Activated naive CD8-positive, alpha-beta T cell treated with anti-CD3 and anti-CD28 coated beads for 36 hours (primary cell): ENCODE results near the gene SLC4A11. TPM values are rescaled to one million over a fixed set of nuclear protein-coding genes. Genes with fewer than 3 reads are reported as not detected.
"Not testable (repeated sequence)": the region's sequence is repeated elsewhere in the genome, so short reads cannot be mapped to it uniquely, and the experiment has no call there.

ENCODE experiments used
- DNase-seq: peaks from one replicate; pipeline ENCODE4 v3.0.0; 2021
- H3K27ac Mint-ChIP-seq: one replicate; pipeline ENCODE4 v1.8.0; 2022; ENCODE audit warnings: mild to moderate bottlenecking, moderate library complexity, mixed read lengths
- H3K27me3 Mint-ChIP-seq: one replicate; pipeline ENCODE4 v1.8.0; 2022; ENCODE audit warnings: mild to moderate bottlenecking, mixed read lengths
- H3K36me3 Mint-ChIP-seq: one replicate; pipeline ENCODE4 v1.8.0; 2021; ENCODE audit warnings: mild to moderate bottlenecking, mixed read lengths
- H3K4me1 Mint-ChIP-seq: one replicate; pipeline ENCODE4 v1.8.0; 2021; ENCODE audit warnings: mixed read lengths
- H3K4me3 Mint-ChIP-seq: one replicate; pipeline ENCODE4 v1.8.0; 2022; ENCODE audit warnings: mild to moderate bottlenecking, moderate library complexity, mixed read lengths
- H3K9me3 Mint-ChIP-seq: one replicate; pipeline ENCODE4 v1.8.0; 2022; ENCODE audit warnings: mixed read lengths
- total RNA-seq, 2 experiments: library from RNA; stranded (reverse); gene quantifications; one replicate each; pipeline ENCODE4 v1.2.3, GENCODE V29; 2021

SLC4A11 gene
- total RNA-seq, 2 experiments from 2014 or later: 1.8 to 2.9 TPM

DNA sequence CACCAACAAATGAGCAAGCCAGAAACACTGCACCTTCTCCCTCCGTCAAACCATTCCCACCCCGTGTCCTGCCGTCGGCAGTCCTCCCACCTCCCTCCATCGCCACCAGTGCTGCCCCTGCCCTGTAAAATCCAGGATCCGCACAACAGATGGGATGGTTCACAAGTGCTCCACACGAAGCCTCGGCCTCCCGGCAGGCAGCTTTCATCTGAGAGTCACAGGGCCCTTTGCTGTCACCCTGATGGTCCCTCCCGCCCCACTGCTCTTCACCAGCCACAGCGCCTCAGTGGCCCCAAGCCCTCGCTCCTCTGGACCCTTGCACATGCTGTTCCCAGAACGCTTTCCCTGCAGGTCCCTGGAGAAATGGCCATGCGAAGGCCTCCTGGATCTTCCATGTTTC, 12.1 kb downstream of the SLC4A11 start:
- H3K9me3 Mint-ChIP-seq: no peaks in the 10 kb centered on the region
- no peaks in the 10 kb centered on the region for H3K27me3 Mint-ChIP-seq
- H3K4me3 Mint-ChIP-seq: no peak overlapping the region
- H3K27ac Mint-ChIP-seq: no peak overlapping the region
- no peaks in the 10 kb centered on the region for H3K36me3 Mint-ChIP-seq
- DNase-seq: no peak
- H3K4me1 Mint-ChIP-seq: peaks cover 14% of the 10 kb centered on the region

DNA sequence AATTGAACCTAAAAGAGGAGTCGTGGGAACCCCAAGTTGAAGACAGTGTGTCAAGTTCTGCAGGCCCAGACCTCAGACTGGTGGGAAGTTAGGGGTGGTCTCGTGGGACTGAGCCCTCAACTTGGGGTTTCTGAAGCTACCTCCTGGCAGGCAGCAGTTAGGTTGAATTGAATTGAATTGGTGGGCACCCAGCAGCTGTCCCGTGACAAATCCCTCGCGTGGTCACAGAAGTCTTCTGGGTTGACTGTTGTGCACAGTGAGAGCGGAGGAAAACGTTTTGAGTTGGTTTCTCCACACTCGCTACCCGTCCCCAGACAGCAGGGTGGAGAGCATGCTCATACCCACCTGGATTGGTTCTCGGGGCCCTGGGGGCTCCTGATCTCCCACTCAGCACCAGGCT, 12.9 kb downstream of the SLC4A11 start:
- Mint-ChIP-seq H3K27ac (no peak overlapping the region), H3K27me3 (no peaks in the 10 kb centered on the region), H3K36me3 (peaks cover 4% of the 10 kb centered on the region), H3K4me1 (peaks cover 17% of the 10 kb centered on the region), H3K9me3 (no peaks in the 10 kb centered on the region), H3K4me3 (no peak overlapping the region)
- no peak for DNase-seq

DNA sequence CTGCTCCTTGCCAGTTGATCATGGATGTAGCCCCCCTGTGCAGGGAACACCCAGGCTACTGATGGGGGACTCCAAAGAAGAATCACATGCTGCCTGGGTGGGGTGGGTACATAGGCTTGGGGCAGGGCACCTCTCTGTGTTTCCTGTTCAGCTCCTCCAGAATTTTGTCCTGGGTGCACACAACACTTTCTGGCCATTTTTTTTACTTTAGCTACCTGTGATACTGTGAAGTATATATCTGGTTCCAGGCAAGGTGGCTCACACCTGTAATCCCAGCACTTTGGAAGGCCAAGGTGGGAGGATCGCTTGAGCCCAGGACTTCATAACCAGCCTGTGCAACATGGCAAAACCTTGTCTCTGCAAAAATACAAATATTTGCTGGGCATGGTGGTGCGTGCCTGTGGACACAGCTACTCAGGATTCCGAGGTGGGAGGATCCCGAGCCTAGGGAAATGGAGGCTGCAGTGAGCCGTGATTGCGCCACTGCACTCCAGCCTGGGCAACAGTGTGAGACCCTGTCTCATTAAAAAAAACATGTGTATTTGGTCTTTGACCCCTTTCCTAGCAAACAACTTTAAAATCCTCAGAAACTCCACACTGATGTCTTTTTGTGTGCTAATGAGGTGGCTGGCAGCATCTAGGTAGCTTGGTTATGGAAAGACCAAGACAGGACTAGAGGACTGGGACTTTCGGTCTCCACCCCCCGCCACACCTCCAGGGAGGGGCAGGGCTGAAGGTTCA, 14.1 kb downstream of the SLC4A11 start:
- peaks cover 11% of the 10 kb centered on the region for H3K36me3 Mint-ChIP-seq
- H3K9me3 Mint-ChIP-seq: no peaks in the 10 kb centered on the region
- H3K27me3 Mint-ChIP-seq: no peaks in the 10 kb centered on the region
- H3K4me3 Mint-ChIP-seq: no peak overlapping the region
- DNase-seq: no peak
- peaks cover 17% of the 10 kb centered on the region for H3K4me1 Mint-ChIP-seq
- H3K27ac Mint-ChIP-seq: no peak overlapping the region

DNA sequence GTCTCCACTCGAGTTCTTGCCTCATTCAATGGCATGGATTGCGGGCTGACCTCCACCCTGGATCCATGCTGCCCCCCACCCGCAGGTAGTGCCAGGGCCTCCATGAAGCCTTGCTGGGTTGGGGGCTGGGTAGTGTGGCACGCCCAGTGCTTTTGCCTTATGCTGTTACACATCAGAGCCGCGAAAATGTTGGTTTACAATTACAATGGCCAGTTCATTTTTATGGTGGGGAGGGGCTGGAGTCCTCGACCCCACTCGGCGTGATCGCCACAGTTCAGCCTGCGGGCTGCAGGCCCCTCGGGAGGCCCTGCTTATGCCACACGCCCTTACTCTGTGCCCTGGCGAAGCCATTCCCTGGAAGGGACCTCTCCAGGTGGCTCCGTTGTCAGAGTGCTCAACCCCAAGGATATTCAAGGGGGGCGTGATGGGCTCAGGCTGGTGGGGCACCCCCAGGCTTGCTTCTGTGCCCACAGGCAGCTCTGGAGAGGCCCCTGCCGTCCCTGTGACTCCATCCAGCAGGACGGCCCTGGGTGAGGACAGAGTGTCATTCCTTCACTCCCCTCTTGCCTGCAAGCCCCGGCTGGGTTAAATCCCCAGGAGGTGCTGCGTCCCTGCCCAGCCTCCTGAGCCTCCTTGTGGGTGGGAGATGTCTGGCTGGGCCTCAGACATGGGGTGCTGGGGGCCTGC, 14.9 kb downstream of the SLC4A11 start:
- peaks cover 11% of the 10 kb centered on the region for H3K36me3 Mint-ChIP-seq
- DNase-seq: no peak
- no peaks in the 10 kb centered on the region for H3K9me3 Mint-ChIP-seq
- H3K4me3 Mint-ChIP-seq: no peak overlapping the region
- peaks cover 17% of the 10 kb centered on the region for H3K4me1 Mint-ChIP-seq
- no peak overlapping the region for H3K27ac Mint-ChIP-seq
- no peaks in the 10 kb centered on the region for H3K27me3 Mint-ChIP-seq

DNA sequence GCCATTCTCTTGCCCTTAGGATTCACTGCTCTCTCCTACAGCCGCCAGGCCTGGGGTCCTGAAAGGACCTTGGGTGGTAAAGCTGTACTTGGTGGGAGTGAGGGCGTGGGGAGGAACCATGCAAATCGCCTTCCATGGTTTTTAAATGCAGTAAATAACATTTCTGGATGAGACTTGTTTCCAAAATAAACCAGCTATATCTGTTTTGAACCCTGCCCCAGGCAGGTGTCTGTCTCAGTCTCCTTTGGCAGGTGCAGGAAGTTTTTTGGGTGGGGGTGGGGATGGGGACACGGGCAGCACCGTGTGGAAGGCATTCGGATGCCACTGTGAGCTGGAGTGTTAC, 15.4 kb downstream of the SLC4A11 start:
- Mint-ChIP-seq H3K4me1 (peaks cover 17% of the 10 kb centered on the region), H3K9me3 (no peaks in the 10 kb centered on the region), H3K4me3 (no peak overlapping the region), H3K36me3 (peaks cover 11% of the 10 kb centered on the region), H3K27ac (no peak overlapping the region), H3K27me3 (no peaks in the 10 kb centered on the region)
- DNase-seq: no peak

DNA sequence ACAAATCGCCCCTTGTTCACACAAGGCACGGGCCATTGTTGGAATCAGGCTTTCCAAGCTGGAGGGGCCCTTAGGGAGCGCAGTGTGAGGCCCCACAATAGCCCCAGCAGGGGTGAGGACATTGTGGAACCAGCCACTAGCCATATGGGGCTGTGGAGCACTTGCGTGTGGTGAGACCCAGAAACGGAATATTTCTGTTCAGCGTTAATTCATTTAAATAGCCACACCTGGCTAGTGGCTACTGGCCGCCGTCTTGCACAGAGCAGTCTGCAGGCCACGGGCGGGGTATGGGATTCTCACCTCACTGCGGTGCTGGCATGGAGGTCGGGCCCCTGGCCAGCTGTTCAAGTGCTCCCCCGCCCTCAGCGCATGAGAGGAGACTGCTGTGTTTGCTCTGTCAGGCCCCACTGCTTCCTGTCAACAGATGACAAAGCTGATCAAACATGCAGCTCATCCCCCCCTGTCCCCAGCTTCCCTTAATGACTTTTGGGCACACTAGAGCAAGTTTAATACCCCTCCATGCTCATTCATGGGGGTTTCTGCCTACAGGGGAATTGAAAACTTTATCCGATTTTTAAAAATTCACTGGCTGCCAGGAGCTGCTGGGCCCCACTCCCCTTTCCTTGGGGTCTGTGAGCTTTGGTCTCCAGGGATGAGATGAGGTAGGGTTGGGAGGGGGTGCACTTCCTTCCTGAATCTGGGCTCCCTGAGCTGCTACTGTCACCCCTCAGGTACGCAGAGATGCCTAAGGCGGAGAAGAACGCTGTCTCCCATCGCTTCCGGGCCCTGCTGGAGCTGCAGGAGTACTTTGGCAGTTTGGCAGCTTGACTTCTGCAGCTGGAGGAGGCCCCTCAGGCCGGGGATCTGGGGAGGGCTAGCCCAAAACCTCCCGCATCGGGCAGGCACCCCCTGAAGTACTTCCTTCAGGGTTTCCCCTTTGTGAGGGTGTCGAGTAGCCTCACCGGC, 16.1 kb downstream of the SLC4A11 start:
- peaks cover 11% of the 10 kb centered on the region for H3K36me3 Mint-ChIP-seq
- H3K4me3 Mint-ChIP-seq: no peak overlapping the region
- H3K27me3 Mint-ChIP-seq: no peaks in the 10 kb centered on the region
- H3K4me1 Mint-ChIP-seq: peaks cover 17% of the 10 kb centered on the region
- DNase-seq: peak; percentile 36
- no peak overlapping the region for H3K27ac Mint-ChIP-seq
- H3K9me3 Mint-ChIP-seq: no peaks in the 10 kb centered on the region

DNA sequence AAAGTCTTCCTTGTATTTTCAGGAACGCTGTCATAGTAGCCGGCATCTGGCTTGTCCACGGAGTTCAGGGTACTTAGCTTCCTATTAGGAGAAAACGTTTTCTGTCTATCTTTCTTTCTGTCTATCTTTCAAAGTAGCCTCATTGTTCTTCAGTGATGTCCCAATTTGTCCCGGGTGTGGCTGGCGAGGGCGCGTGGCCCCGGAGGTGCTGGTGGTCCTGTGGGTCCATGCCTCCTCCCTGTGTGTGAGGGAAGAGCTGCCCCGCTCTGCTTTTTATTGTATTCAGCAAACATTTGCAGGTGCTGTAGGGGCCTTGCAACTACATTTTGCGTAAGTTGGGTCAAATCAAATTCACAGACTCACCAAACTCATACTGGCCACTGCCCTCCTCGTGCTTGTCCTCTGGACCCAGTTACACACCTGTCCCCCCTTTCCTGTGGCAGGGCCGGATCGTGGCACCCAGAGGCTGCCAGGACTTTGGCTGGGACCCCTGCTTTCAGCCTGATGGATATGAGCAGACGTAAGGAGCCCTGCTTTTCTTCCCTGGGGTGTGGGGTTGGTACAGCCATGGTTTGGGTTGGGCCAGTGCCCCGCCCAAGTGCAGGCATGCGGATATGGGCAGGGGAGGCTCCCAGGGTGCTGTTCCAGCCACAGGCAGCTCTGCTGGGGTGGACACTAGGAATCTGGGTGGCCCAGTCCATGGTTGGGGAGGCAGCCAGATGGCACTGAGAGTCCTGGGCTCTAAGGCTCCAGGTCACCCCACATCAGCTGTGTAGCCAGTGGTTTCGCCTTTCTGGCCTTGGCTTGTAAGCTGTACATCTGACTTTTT, 17.4 kb downstream of the SLC4A11 start:
- Mint-ChIP-seq H3K36me3 (peaks cover 11% of the 10 kb centered on the region), H3K27ac (no peak overlapping the region), H3K9me3 (no peaks in the 10 kb centered on the region), H3K27me3 (no peaks in the 10 kb centered on the region), H3K4me3 (no peak overlapping the region), H3K4me1 (peaks cover 17% of the 10 kb centered on the region)
- DNase-seq: no peak

DNA sequence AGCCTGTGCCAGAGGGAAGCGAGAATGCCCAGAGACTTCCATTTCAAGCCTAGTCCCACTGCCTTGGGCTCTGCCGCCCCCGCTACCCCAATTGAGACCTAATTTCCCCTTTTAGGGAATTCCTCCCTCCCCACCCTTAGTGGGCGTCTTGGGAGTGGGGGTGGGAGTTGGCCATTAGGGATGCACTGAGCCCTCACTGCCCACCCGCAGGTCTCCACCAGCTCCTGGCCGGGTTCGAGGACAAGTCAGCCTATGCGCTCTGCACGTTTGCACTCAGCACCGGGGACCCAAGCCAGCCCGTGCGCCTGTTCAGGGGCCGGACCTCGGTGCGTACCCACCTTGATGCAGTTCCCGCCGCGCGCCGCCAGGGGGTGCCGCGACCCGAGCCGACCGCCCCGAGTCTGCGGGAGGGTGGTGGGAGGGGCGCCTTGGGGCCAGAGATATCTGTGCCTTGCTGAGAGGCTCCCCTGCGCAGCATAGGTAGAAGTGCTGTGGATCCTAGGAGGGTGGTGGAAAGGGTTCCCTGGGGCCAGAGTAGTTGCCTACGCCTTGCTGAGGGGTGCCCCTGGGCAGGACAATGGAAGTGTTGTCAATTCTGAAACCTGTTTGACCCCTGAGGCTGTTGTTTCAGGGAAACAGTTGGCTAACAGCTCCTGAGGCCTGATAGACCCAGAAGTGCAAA, 20.5 kb downstream of the SLC4A11 start:
- H3K4me1 Mint-ChIP-seq: peaks cover 14% of the 10 kb centered on the region
- H3K4me3 Mint-ChIP-seq: no peak overlapping the region
- peak; percentile 84 for DNase-seq
- no peak overlapping the region for H3K27ac Mint-ChIP-seq
- H3K9me3 Mint-ChIP-seq: no peaks in the 10 kb centered on the region
- H3K36me3 Mint-ChIP-seq: peaks cover 13% of the 10 kb centered on the region
- H3K27me3 Mint-ChIP-seq: no peaks in the 10 kb centered on the region

DNA sequence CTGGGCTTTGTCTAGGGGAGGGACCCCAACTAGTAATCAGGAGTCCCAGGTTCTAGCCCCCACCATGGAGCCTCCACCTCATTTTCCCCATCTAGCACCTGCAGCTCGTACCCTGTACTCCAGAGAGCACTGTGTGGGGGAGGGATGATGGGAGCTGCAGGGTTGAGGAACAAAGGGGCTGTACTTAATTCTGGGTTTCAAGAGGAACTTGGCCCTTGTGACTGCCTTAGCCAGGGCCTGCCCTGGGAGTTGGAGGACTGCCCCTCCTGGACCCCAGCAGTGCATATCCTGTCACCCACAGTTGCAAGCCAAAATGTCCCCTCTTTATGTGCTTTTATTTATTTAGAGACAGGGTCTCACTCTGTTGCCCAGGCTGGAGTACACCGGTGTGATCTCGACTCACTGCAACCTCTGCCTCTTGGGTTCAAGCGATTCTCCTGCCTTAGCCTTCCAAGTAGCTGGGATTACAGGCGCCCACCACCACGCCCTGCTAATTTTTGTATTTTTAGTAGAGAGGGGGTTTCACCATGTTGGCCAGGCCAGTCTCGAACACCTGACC, 23.6 kb downstream of the SLC4A11 start:
- not testable (repeated sequence) for H3K36me3 Mint-ChIP-seq, H3K9me3 Mint-ChIP-seq

DNA sequence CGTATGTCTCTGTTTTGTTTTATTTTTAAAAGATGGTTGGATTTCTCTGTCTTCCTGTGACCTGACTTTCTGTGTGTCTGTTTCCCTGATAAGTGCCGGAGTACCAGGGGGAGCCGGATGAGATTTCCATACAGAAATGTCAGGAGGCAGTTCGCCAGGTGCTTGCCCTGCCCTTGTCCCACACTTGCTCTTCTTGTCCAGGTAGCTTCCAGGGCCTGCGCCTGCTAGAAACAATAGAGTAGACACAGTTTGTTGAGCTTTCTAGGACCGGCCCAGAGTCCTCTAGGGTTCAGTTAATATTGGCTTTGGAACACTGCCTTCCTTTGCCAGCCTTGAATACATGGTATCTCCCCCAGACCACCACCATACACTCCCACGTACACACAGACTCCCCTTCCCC, 25.8 kb downstream of the SLC4A11 start:
- Mint-ChIP-seq H3K27ac (no peak overlapping the region), H3K36me3 (peaks cover 12% of the 10 kb centered on the region), H3K4me3 (no peak overlapping the region), H3K27me3 (no peaks in the 10 kb centered on the region), H3K9me3 (no peaks in the 10 kb centered on the region), H3K4me1 (peaks cover 14% of the 10 kb centered on the region)
- DNase-seq: no peak

More for the DNA sequence above, 23.6 kb downstream of the SLC4A11 start:
- H3K27ac Mint-ChIP-seq, H3K4me3 Mint-ChIP-seq, DNase-seq, H3K27me3 Mint-ChIP-seq: not testable (repeated sequence)
- H3K4me1 Mint-ChIP-seq: peaks cover 12% of the 10 kb centered on the region

DNA sequence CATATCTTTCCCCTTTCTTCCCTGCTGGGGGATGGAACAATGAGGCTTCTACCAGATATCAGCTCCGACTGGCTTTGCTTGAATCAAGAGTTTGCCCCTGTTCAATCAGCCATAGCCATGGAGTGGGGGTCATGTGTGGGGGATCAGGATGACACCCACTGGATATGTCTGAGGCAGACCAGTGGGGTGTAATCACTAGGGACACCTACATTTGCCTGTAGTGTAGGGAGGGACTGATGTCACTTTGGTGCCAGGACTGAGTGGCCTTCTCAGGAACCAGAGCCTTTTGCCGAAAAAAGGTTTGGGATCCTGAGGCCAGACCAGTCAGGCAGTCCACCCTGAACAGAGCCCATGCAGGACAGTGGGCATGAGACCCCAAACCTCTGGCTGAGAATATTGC, 28.6 kb downstream of the SLC4A11 start:
- Mint-ChIP-seq H3K36me3 (peaks cover 12% of the 10 kb centered on the region), H3K9me3 (no peaks in the 10 kb centered on the region)

DNA sequence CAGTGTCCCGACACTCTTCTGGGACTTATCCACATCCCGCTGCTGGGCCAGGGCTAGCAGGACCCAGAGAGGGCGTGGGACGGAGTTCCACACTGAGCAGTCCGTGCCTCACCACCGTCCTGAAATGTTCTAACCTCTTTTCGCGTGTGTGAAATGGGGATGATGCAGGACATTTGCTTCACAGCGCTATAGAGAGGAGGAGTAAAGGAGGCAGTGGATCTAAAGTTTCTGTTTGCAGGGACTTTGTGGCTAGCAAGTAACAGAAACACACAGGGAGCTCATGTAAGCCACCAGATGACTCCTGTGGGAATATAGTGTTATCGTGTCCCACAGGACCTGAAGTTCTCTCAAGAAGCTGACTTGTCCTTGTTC, 29.1 kb downstream of the SLC4A11 start:
- no peak for DNase-seq
- Mint-ChIP-seq H3K27ac (peak overlapping the region; percentile 92), H3K4me3 (peak overlapping the region; percentile 92), H3K27me3 (no peaks in the 10 kb centered on the region), H3K36me3 (peaks cover 12% of the 10 kb centered on the region), H3K4me1 (peaks cover 14% of the 10 kb centered on the region), H3K9me3 (no peaks in the 10 kb centered on the region)

More for the DNA sequence above, 28.6 kb downstream of the SLC4A11 start:
- H3K4me3 Mint-ChIP-seq: peak overlapping the region; percentile 92
- peak overlapping the region; percentile 92 for H3K27ac Mint-ChIP-seq
- no peak for DNase-seq
- H3K4me1 Mint-ChIP-seq: peaks cover 14% of the 10 kb centered on the region
- no peaks in the 10 kb centered on the region for H3K27me3 Mint-ChIP-seq

DNA sequence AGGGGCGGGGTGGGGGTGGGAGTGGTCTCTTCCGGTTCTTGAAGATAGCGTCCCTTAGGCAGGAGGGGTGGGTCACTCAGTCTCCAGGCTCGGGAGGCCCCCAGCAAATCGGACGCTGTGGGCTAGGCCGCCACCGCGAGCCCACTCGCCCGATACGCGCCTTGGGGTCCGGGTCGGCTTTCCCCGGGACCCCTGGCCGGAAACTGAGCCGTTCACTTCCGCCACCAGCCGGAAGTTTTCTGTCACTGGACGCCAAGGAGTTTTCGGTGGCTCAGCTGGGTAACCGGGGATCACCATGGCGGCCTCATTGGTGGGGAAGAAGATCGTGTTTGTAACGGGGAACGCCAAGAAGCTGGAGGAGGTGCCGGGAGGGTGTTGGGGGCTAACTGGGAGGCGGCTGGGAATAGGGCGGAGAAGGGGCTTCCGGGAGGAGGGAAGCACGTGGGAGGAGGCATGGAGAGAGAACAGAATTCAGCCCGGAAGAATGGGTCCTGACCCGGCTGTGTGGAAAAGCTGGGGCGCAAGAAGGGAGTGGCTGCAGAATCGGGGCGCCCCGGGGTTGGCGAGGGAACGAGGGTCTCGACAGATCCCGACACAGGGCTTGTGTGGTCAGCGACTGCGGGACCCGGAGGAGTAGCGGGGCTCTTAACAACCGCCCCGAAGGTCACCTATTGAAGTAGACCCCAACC, 29.6 kb downstream of the SLC4A11 start, which contains the start of gene ITPA:
ITPA (plus strand) TSS at position 242 of the 689 bp plus-strand sequence; CDS start at position 296, 54 bp downstream.
- no peaks in the 10 kb centered on the region for H3K27me3 Mint-ChIP-seq
- no peaks in the 10 kb centered on the region for H3K9me3 Mint-ChIP-seq
- peak within 1 kb of the TSS; percentile 92 for H3K4me3 Mint-ChIP-seq
- peak within 1 kb of the TSS; percentile 92 for H3K27ac Mint-ChIP-seq
- DNase-seq: peak; percentile 69
- peaks cover 16% of the 10 kb centered on the region for H3K4me1 Mint-ChIP-seq
- H3K36me3 Mint-ChIP-seq: peaks cover 12% of the 10 kb centered on the region
